ENCODE measurements around the gene LY6G6C.
"Not testable (repeated sequence)": the region's sequence is repeated elsewhere in the genome, so short reads cannot be mapped to it uniquely, and the experiment has no call there.

Gene LY6G6C

GRCh38 chr6:31713991-31714684, 7.4 kb downstream of the LY6G6C start:
- DNase-seq (ENCODE audit: low read depth, low spot score): no peak
- no peak overlapping the region for H3K4me3 ChIP-seq (ENCODE audit: low read length)

- no peak for DNase-seq (ENCODE audit: low read depth, low spot score)
- no peak overlapping the region for H3K4me3 ChIP-seq (ENCODE audit: low read length)
Measured at GRCh38 chr6:31713465-31713864, 8.1 kb downstream of the LY6G6C start.

GRCh38 chr6:31712296-31712695, 9.2 kb downstream of the LY6G6C start:
- DNase-seq (ENCODE audit: low read depth, low spot score): peak; percentile 40
- H3K4me3 ChIP-seq (ENCODE audit: low read length): no peak overlapping the region

- DNase-seq (ENCODE audit: low read depth, low spot score): no peak
- no peak overlapping the region for H3K4me3 ChIP-seq (ENCODE audit: low read length)
Measured at GRCh38 chr6:31711233-31711632, 10.3 kb downstream of the LY6G6C start.

- no peak overlapping the region for H3K4me3 ChIP-seq (ENCODE audit: low read length)
- DNase-seq (ENCODE audit: low read depth, low spot score): no peak
Measured at GRCh38 chr6:31710523-31711219, 10.9 kb downstream of the LY6G6C start.

GRCh38 chr6:31709157-31709556, 12.4 kb downstream of the LY6G6C start:
- DNase-seq (ENCODE audit: low read depth, low spot score); H3K4me3 ChIP-seq (ENCODE audit: low read length): not testable (repeated sequence)

GRCh38 chr6:31708224-31708623, 13.3 kb downstream of the LY6G6C start:
- no peak for DNase-seq (ENCODE audit: low read depth, low spot score)
- no peak overlapping the region for H3K4me3 ChIP-seq (ENCODE audit: low read length)

GRCh38 chr6:31707701-31708100, 13.8 kb downstream of the LY6G6C start:
- H3K4me3 ChIP-seq (ENCODE audit: low read length): no peak overlapping the region
- DNase-seq (ENCODE audit: low read depth, low spot score): no peak

GRCh38 chr6:31706599-31706998, 14.9 kb downstream of the LY6G6C start, which contains the start of gene LY6G6F:
TSS of gene LY6G6F (plus strand) at chr6:31706866. CDS start at chr6:31706907, 41 bp downstream.
- no peak within 1 kb of the TSS for H3K4me3 ChIP-seq (ENCODE audit: low read length)
- no peak for DNase-seq (ENCODE audit: low read depth, low spot score)

GRCh38 chr6:31705931-31706330, 15.6 kb downstream of the LY6G6C start:
- no peak overlapping the region for H3K4me3 ChIP-seq (ENCODE audit: low read length)
- DNase-seq (ENCODE audit: low read depth, low spot score): no peak

GRCh38 chr6:31702819-31703716, 18.5 kb downstream of the LY6G6C start, which contains the start of gene ABHD16A:
TSS of gene ABHD16A (minus strand) at chr6:31703324. CDS start at chr6:31703281, 43 bp downstream.
- DNase-seq (ENCODE audit: low read depth, low spot score): peak; percentile 98

GRCh38 chr6:31702405-31702818, 19.1 kb downstream of the LY6G6C start:
- H3K4me3 ChIP-seq (ENCODE audit: low read length): peak overlapping the region; percentile 77
- no peak for DNase-seq (ENCODE audit: low read depth, low spot score)

More at GRCh38 chr6:31702819-31703716, 18.5 kb downstream of the LY6G6C start, which contains the start of gene ABHD16A:
- peak within 1 kb of the TSS; percentile 77 for H3K4me3 ChIP-seq (ENCODE audit: low read length)

- H3K4me3 ChIP-seq (ENCODE audit: low read length): peak overlapping the region; percentile 77
- no peak for DNase-seq (ENCODE audit: low read depth, low spot score)
Measured at GRCh38 chr6:31701666-31702404, 19.7 kb downstream of the LY6G6C start.

- no peak for DNase-seq (ENCODE audit: low read depth, low spot score)
- H3K4me3 ChIP-seq (ENCODE audit: low read length): no peak overlapping the region
Measured at GRCh38 chr6:31700740-31701401, 20.7 kb downstream of the LY6G6C start.

GRCh38 chr6:31697555-31697954, 24.0 kb downstream of the LY6G6C start:
- DNase-seq (ENCODE audit: low read depth, low spot score): no peak
- H3K4me3 ChIP-seq (ENCODE audit: low read length): no peak overlapping the region

GRCh38 chr6:31693535-31693934, 28.0 kb downstream of the LY6G6C start:
- no peak overlapping the region for H3K4me3 ChIP-seq (ENCODE audit: low read length)
- no peak for DNase-seq (ENCODE audit: low read depth, low spot score)

GRCh38 chr6:31692886-31693285, 28.7 kb downstream of the LY6G6C start:
- no peak overlapping the region for H3K4me3 ChIP-seq (ENCODE audit: low read length)
- DNase-seq (ENCODE audit: low read depth, low spot score): no peak

- no peak for DNase-seq (ENCODE audit: low read depth, low spot score)
- no peak overlapping the region for H3K4me3 ChIP-seq (ENCODE audit: low read length)
Measured at GRCh38 chr6:31692353-31692752, 29.2 kb downstream of the LY6G6C start.
